GM10266 (cell line): ENCODE data around the gene CNTROB.
A peak's percentile ranks its signal among the peaks of the same experiment; 100 is the strongest.

ENCODE experiments used
- DNase-seq: peaks from one replicate; pipeline ENCODE4 v3.0.0; 2012; ENCODE audit errors: extremely low spot score
- CTCF ChIP-seq: IDR thresholded peaks from 2 replicates; pipeline ENCODE4 v1.5.1; 2012; ENCODE audit warnings: mild to moderate bottlenecking, low read depth; ENCODE audit not compliant: control insufficient read depth, insufficient read depth; ENCODE audit errors: missing control alignments

Gene CNTROB

GRCh38 chr17:7922845-7923628 lies 9.0 kb upstream of the CNTROB start:
- DNase-seq = peak; percentile 79
- TF ChIP-seq CTCF = no peak

- no peak for DNase-seq
- no peak for TF ChIP-seq CTCF
Observed at GRCh38 chr17:7927596-7927995, 4.4 kb upstream of the CNTROB start.

- no peak for DNase-seq
- TF ChIP-seq CTCF = no peak
Observed at GRCh38 chr17:7929158-7930023, 2.6 kb upstream of the CNTROB start, which contains the start of gene KCNAB3. TSS of gene KCNAB3 (minus strand) at chr17:7929856. CDS start at chr17:7929435, 421 bp downstream.

- no peak for DNase-seq
- TF ChIP-seq CTCF = no peak
Observed at GRCh38 chr17:7930841-7931631, 970 bp upstream of the CNTROB start.

- TF ChIP-seq CTCF = no peak
- peak; percentile 60 for DNase-seq
Observed at GRCh38 chr17:7932483-7932891, 481 bp downstream of the CNTROB start.

- peak; percentile 38 for DNase-seq
- no peak for TF ChIP-seq CTCF
Observed at GRCh38 chr17:7932949-7933348, 943 bp downstream of the CNTROB start.

- no peak for TF ChIP-seq CTCF
Observed at GRCh38 chr17:7935859-7936258, 3.9 kb downstream of the CNTROB start.

More at GRCh38 chr17:7935859-7936258, 3.9 kb downstream of the CNTROB start:
- DNase-seq = no peak
